ENCODE results near the gene MARCHF9. TPM values are rescaled to one million over a fixed set of nuclear protein-coding genes. Genes with fewer than 3 reads are reported as not detected.

The MARCHF9 gene
- total and polyA plus RNA-seq, 2 donors (not counting 1 experiment from before 2014, with no cell fraction given) = 81.4 to 128 TPM

GRCh38 chr12:57744777-57745484, 10.0 kb upstream of the MARCHF9 start, which contains the start of gene TSPAN31:
TSPAN31 (plus strand) TSS chr12:57745039; CDS start chr12:57745155, 116 bp downstream.
- H3K36me3 ChIP-seq (replicated peaks in 1 of 2; ENCODE audit: control extremely low read depth in 1 of 2, control insufficient read depth in 1 of 2, extremely low read depth in 1 of 2, insufficient read depth in 2 of 2, low read length in 1 of 2) = peaks cover 2 to 36% of the 10 kb centered on the region in 2 experiments
- H2AFZ ChIP-seq (ENCODE audit: insufficient read depth, low read depth, low read length, poor library complexity, severe bottlenecking) = peak within 1 kb of the TSS; percentile 74
- TF ChIP-seq CTCF (IDR thresholded peaks at IDR 0.05) = no peak
- TF ChIP-seq EZH2 (IDR thresholded peaks at IDR 0.05; ENCODE audit: borderline replicate concordance, insufficient read depth, low read depth, low read length, poor library complexity, severe bottlenecking) = no peak
- DNase-seq = peak; percentile 97
- H3K9me3 Mint-ChIP-seq (ENCODE audit: insufficient read depth) = no peaks in the 10 kb centered on the region
- H3K4me3 Mint-ChIP-seq = peak within 1 kb of the TSS; percentile 92
- peak; percentile 86 for ATAC-seq (ENCODE audit: low read depth)
- H3K27me3 ChIP-seq (replicated peaks in 1 of 4; ENCODE audit: control extremely low read depth in 1 of 4, control insufficient read depth in 3 of 4, insufficient read depth in 4 of 4, low read length in 3 of 4) = no peaks in the 10 kb centered on the region
- ChIA-PET POLR2A (interaction anchor here (0.6 to 1.3 kb wide), 4 partner anchors 9 to 1109 kb away, joined by 3 to 7 read pairs (median 6); no protein-coding TSS in a partner anchor), CTCF (interaction anchor here (0.6 to 1.5 kb wide), 4 partner anchors 11 to 331 kb away, joined by 3 to 10 read pairs (median 6); no protein-coding TSS in a partner anchor)
- H3K27ac ChIP-seq (ENCODE audit: low read length in 2 of 2) = peak within 1 kb of the TSS; percentile 80 to 94
- H3K4me2 ChIP-seq (replicated peaks; ENCODE audit: low read depth, low read length, poor library complexity, severe bottlenecking) = peak within 1 kb of the TSS; percentile 91
- intact Hi-C loops (cut with micrococcal nuclease) = loop anchor here (1.0 to 5.0 kb wide), 4 partner anchors 7 to 113 kb away; partner anchors contain the start of genes B4GALNT1, CDK4, OS9 and TSFM
- peak within 1 kb of the TSS; percentile 94 for H3K9ac ChIP-seq (ENCODE audit: low read length)
- peaks cover 33 to 52% of the 10 kb centered on the region in 2 donors for H3K4me1 ChIP-seq (ENCODE audit: control insufficient read depth in 2 of 2, insufficient read depth in 2 of 2, low read length in 2 of 2)
- H3K4me3 ChIP-seq (ENCODE audit: control extremely low read depth in 1 of 5, extremely low read depth in 1 of 5, insufficient read depth in 1 of 5, low read depth in 2 of 5, low read length in 4 of 5) = peak within 1 kb of the TSS; percentile 68 to 90 (median 86)
- H3K4me1 Mint-ChIP-seq = peaks cover 44% of the 10 kb centered on the region
- no peaks in the 10 kb centered on the region for H3K27me3 Mint-ChIP-seq
- peak within 1 kb of the TSS; percentile 91 for H3K27ac Mint-ChIP-seq
- WGBS (ENCODE audit: insufficient coverage) = under 1% methylated on average over 21 of the region's 29 CpGs
- no peaks in the 10 kb centered on the region for H3K9me3 ChIP-seq (ENCODE audit: control extremely low read depth in 1 of 3, control insufficient read depth in 2 of 3, insufficient read depth in 1 of 3, low read length in 2 of 3)
- peaks cover 51% of the 10 kb centered on the region for H3K79me2 ChIP-seq (ENCODE audit: control insufficient read depth, insufficient read depth, low read length)
- peaks cover 11% of the 10 kb centered on the region for H4K20me1 ChIP-seq (ENCODE audit: control insufficient read depth, insufficient read depth, low read length, poor library complexity, severe bottlenecking)
